ENCODE measurements around the gene PHF12.

PHF12 gene

DNA sequence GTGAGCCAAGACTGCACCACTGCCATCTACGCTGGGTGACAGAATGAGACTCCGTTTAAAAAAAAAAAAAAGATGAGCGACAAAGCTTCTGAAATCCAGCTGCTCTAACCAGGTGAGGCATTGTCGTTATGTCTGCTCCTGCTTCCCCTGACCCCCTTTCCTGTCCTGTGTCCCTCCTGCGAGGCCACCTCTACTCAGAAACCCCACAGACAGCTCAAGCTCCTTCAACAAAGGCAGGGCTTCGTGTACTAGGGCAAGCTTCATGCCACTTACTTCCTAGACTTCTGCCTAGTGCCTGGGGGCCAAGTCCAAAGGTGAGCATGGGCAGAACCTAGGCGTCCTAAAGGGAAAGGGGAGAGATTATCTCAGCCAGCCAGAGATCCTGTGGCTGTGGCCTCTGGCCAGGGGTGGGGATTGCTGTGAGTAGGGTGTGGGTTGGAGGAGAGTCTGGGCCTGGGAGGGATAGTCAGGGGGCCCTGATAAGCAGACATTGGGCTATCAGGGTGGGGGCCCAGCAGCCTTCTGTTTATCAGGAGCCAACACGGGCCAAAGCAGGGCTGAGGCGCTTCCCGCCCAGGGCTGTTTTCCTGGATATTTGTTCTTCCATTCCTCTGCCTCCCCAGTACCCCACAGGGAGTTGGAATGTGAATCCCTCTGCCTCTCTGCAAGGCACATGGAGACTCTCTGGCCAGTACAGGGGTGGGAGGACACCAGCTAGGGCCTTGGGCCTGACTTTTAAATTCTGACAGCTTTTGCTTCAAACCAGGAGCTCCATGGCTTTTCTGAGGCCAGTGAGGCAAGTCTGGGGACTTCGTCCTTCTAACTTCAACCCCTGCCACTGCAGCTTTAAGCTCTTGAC lies 86.1 kb downstream of the PHF12 start:
- no peak for TF ChIP-seq CTCF (IDR thresholded peaks at IDR 0.05)
- Histone ChIP-seq H3K9me3 (no peaks in the 10 kb centered on the region), H3K4me3 (ENCODE audit: low read depth in 1 of 2, low read length in 1 of 2) (no peak overlapping the region), H3K4me1 (ENCODE audit: control insufficient read depth in 1 of 2, insufficient read depth in 1 of 2, low read depth in 1 of 2, low read length in 1 of 2) (no peaks in the 10 kb centered on the region), H3K36me3 (peaks cover 6% of the 10 kb centered on the region), H3K27ac (no peak overlapping the region), H3K27me3 (no peaks in the 10 kb centered on the region)

- TF ChIP-seq CTCF (IDR thresholded peaks at IDR 0.05), result no peak
- H3K27me3 ChIP-seq, result no peaks in the 10 kb centered on the region
- peaks cover 8% of the 10 kb centered on the region for H3K36me3 ChIP-seq
- no peak overlapping the region for H3K27ac ChIP-seq
- no peaks in the 10 kb centered on the region for H3K9me3 ChIP-seq
- H3K4me3 ChIP-seq (ENCODE audit: low read depth in 1 of 2, low read length in 1 of 2), result no peak overlapping the region
- no peaks in the 10 kb centered on the region for H3K4me1 ChIP-seq (ENCODE audit: control insufficient read depth in 1 of 2, insufficient read depth in 1 of 2, low read depth in 1 of 2, low read length in 1 of 2)
These were observed 87.4 kb downstream of the PHF12 start for GRCh38 chr17:28863953-28864352.

DNA sequence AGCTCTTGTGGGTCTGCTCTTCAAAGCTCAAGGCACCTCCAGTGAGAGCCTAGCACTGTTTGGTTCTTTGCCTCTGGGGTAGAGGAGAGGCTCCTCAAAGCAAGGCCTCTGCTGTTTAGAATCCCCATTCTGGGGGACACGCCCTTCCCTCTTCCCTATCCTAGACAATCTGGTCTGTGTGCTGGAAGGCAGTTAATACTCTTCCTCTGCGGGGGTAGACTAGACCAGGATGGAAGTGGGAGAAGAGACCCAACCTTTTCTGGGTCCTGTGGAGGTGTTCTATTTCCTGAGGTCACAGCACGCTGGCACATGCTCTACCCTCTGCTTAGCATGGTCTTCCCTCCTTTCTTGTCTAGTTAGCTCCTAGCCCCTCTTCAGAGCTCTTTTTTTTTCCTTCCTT lies 88.8 kb downstream of the PHF12 start:
- no peak overlapping the region for H3K27ac ChIP-seq
- H3K27me3 ChIP-seq, result no peaks in the 10 kb centered on the region

DNA sequence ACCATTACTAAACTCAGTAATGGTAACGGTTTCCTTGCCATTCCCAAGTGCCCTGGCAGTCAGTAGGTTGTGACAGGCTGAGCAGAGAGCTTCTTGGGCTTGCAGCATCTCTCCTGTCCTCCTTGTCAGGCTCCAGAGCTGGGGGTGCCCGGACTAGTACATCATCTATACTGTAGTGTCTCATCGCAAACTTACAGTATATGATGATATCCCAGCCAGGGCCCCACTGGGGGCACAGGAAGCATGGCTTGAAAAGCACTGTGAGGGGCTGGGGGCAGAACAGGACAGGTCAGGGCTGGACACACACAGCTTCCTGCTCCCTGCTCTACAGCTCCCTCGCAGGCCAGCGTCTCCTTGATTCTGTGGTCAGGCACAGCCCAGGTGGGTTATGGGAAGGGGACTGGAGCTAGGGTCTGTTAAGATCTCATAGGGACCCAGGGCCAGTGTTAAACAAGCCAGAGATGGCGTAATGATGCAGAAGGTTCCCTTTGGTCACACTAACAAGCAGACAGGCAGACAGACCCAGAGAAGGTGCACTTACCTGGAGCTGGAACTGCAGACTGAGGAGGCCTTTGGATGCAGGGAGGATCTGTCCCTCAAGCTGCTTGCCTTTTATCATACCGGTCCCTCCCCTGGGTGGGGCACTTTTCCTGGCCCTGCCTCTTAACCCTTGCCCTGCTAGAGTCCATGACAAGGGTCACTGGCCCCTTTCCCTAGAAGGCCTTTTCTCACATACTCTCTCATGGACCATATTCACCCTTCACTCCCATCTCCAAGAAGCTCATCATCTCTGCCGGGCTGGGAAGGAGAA lies 89.7 kb downstream of the PHF12 start:
- Histone ChIP-seq H3K27me3 (no peaks in the 10 kb centered on the region), H3K36me3 (peaks cover 25% of the 10 kb centered on the region), H3K4me1 (ENCODE audit: control insufficient read depth in 1 of 2, insufficient read depth in 1 of 2, low read depth in 1 of 2, low read length in 1 of 2) (no peaks in the 10 kb centered on the region), H3K27ac (no peak overlapping the region), H3K9me3 (no peaks in the 10 kb centered on the region), H3K4me3 (ENCODE audit: low read depth in 1 of 2, low read length in 1 of 2) (no peak overlapping the region)
- TF ChIP-seq CTCF (IDR thresholded peaks at IDR 0.05), result no peak

More for the DNA sequence above, 88.8 kb downstream of the PHF12 start:
- TF ChIP-seq CTCF (IDR thresholded peaks at IDR 0.05), result no peak
- no peaks in the 10 kb centered on the region for H3K4me1 ChIP-seq (ENCODE audit: control insufficient read depth in 1 of 2, insufficient read depth in 1 of 2, low read depth in 1 of 2, low read length in 1 of 2)
- H3K4me3 ChIP-seq (ENCODE audit: low read depth in 1 of 2, low read length in 1 of 2), result no peak overlapping the region
- H3K36me3 ChIP-seq, result peaks cover 22% of the 10 kb centered on the region
- H3K9me3 ChIP-seq, result no peaks in the 10 kb centered on the region

GRCh38 chr17:28860363-28860808 lies 90.9 kb downstream of the PHF12 start:
- no peaks in the 10 kb centered on the region for H3K27me3 ChIP-seq
- H3K36me3 ChIP-seq, result peaks cover 25% of the 10 kb centered on the region
- no peaks in the 10 kb centered on the region for H3K9me3 ChIP-seq
- H3K4me3 ChIP-seq (ENCODE audit: low read depth in 1 of 2, low read length in 1 of 2), result no peak overlapping the region
- TF ChIP-seq CTCF (IDR thresholded peaks at IDR 0.05), result no peak
- H3K27ac ChIP-seq, result no peak overlapping the region
- peaks cover under 1 to 2% of the 10 kb centered on the region in 2 experiments for H3K4me1 ChIP-seq (ENCODE audit: control insufficient read depth in 1 of 2, insufficient read depth in 1 of 2, low read depth in 1 of 2, low read length in 1 of 2)

Measured in neutrophil (primary cell).